SW480 (cell line): ENCODE results near the gene CAMSAP2.

Experiments used
- DNase-seq: peaks from one replicate; pipeline ENCODE4 v3.0.0-alpha.2; 2016; ENCODE audit warnings: low spot score

CAMSAP2 gene

DNA sequence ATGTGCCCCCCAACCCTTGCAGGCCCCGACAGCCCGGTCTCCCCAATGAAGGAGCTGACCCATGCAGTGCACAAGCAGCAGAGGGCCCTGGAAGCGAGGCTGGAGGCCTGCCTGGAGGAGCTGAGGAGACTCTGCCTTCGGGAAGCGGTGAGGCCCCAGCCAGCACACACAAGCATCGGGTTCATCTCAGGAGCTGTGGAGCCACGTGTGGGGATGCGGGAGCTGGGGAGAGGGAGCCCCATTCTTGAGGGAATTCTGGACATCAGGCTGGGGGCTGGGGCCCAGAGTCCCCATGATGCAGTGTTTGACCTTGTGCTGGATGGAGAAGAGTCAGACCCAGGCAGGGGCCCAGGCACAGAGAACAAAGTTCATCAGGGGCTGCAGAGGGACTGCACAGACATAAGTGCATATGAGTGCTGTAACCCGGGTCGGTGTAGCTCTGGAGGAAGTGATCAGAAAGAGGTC, 160.8 kb downstream of the CAMSAP2 start:
- no peak for DNase-seq

DNA sequence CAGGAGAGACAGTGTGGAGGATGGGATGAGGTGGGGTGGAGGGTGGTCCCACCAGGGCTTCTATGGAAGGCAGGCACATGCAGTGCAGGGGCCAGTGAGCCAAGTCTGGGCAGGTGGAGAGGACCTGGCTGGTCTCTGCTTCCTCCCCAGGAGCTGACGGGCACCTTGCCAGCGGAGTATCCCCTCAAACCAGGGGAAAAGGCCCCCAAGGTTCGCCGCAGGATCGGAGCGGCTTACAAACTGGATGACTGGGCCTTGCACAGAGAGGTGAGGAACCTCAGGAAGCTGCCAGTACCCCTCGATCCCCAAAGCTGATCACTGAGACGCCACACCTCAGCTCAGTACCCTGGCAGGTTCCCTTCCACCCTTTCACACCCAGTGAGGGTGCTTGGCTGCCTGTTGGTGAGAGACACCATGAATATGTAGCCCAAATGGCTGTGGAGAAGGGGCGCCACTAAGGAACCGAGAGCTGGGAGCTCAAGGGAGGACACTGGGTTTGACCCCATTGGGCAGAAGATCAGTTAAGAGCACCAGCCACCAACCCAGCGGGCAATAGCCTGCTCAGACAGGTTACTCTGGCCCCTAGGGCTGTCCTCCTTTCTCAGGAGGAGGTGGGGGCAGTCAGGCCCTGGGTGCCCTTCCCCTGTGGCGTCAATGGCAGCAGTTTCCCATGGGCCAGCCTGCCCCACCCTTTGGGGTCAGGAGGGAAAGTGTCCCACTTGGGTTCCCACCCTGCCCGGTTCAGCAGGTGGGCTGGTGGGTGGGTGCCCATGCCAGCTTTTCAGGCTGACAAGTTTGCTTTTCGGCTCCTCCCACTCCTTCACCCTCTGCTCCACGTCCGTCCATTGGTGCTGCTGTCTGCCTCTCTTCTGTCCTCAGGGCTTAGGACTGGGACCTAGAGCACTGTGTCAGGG, 161.5 kb downstream of the CAMSAP2 start:
- no peak for DNase-seq

- no peak for DNase-seq
These were observed 162.2 kb downstream of the CAMSAP2 start for GRCh38 chr1:200900877-200901276.

GRCh38 chr1:200901350-200901749, 162.7 kb downstream of the CAMSAP2 start:
- DNase-seq: no peak

GRCh38 chr1:200901796-200902444, 163.2 kb downstream of the CAMSAP2 start:
- no peak for DNase-seq

GRCh38 chr1:200903793-200904192, 165.1 kb downstream of the CAMSAP2 start:
- no peak for DNase-seq

- DNase-seq: no peak
These were observed 166.1 kb downstream of the CAMSAP2 start for GRCh38 chr1:200904772-200905171.

DNA sequence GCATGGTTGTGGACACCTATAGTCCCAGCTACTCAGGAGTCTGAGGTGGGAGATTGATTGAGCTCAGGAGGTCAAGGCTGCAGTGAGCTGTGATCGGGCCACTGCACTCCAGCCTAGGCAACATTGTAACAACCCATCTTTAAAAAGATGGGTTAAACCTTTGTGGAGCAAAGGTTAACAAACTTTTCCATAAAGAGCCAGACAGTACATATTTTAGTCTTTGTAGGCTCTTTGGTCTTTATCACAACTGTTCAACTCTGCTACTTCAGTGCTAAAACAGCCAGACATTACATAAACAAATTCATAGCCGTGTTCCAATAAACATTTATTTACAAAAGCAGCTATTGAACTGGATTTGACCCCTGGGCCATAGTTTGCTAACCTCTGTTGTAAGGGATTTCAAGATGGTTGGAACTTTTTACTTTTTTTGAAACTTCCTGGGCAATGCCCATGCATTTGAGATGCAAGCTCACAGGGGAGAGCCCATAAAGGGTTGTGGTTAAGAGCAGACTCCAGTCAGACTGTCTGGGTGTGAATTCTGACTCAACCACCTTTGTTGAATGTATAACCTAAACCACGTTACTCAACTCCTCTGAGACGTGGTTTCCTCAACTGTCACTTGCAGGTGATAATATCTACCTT, 166.8 kb downstream of the CAMSAP2 start:
- no peak for DNase-seq

DNA sequence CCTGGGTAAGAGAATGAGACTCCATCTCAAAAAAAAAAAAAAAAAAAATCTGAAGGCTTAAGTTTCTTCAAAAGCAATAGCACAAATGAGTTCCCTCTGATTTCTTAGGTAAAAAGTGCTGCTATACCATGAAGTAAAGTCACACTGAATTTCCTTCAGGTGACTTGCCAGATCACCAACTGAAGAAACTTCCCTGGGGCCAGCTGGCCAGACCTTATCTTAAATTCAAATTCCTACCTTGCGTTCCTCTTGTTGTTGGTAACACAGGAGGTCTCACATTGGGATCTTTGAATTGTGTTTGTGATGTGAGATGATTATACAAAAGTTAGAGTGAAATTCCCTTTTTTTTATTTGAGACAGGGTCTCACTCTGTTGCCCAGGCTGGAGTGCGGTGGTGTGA, 167.8 kb downstream of the CAMSAP2 start:
- DNase-seq: no peak

DNA sequence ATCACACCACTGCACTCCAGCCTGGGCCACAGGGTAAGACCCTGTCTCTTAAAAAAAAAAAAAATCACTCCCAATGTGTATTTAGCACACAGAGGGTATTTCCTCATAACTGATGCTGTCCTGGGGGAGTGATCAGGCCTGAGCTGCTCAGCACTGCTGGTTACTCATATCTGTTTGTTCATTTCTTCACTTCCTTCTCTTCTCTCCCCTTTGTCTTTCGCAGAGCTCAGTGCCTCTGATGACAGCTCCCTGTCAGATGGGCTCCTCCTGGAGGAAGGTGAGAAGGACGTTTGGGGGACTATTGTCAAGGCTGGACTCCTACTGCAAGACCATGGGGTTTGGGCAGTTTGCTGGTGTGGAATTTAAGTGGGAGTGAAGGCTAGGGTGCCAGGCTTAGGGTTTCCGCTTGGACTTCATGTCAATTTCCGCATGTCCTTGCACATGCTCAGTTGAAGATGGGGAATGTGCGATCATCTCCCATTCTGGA, 169.0 kb downstream of the CAMSAP2 start:
- no peak for DNase-seq

DNA sequence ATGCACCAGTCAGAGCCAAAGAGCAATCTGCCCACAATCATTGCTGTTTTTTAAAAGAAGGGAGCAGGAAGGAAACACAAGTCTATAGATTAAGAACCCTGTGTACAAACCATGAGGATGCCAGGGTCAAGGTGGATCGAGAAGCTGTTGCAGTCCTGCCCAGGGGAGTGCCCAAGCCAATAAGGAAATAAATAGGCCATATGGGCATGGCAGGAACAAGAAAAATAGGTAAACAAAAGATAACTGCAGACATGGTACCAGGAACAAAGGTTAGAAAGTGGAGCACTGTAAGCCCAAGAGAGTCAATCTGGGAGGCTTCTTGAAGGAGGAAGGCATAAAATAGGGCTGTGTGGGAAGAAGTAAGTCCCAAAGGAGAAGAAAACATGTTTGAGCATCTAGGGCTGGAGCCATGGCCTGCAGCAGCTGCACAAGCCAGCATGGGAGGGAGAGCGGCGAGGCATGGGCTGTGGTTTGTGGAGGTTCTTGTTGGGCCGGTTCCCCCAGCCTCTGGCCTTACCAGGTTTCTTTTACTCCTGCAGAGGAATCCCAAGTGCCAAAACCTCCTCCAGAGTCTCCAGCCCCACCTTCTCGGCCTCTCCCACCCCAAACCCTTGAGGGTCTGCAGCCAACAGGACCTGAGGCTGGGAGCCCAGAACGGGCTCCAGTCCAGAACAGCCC, 169.6 kb downstream of the CAMSAP2 start:
- DNase-seq: no peak

DNA sequence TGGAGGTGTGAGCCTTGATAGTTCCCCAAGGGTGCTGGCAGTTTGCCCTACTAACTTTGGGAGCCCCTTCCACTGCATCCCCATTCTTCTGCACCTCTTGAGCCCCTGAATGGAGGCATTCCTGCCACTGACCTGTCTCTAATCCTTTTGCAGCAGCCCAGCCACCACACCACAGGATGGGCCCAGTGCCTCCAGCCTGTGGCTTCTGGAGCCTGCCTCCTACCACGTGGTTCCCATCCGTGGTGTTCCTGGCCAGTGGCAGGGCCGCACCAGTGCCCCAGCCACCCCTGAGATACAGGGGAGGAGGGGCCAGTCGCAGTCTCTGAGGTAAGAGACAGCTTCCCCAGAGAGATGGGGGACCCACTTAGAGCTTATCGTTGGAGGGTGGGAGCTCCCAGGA, 170.4 kb downstream of the CAMSAP2 start:
- DNase-seq: no peak

- DNase-seq: no peak
These were observed 171.1 kb downstream of the CAMSAP2 start for GRCh38 chr1:200909757-200910239.
